ENCODE results near the gene CAMKK1.

Gene CAMKK1

GRCh38 chr17:3812771-3813170, 80.1 kb downstream of the CAMKK1 start:
- DNase-seq (ENCODE audit: low spot score), result no peak

GRCh38 chr17:3812284-3812683, 80.6 kb downstream of the CAMKK1 start:
- DNase-seq (ENCODE audit: low spot score), result no peak

All from globus pallidus (tissue), 1 donor.